NCI-H226 (cell line): ENCODE measurements around the gene RPL29.

ENCODE experiments used
- DNase-seq: peaks from one replicate; pipeline ENCODE4 v3.0.0-alpha.2; 2015

RPL29 gene

DNA sequence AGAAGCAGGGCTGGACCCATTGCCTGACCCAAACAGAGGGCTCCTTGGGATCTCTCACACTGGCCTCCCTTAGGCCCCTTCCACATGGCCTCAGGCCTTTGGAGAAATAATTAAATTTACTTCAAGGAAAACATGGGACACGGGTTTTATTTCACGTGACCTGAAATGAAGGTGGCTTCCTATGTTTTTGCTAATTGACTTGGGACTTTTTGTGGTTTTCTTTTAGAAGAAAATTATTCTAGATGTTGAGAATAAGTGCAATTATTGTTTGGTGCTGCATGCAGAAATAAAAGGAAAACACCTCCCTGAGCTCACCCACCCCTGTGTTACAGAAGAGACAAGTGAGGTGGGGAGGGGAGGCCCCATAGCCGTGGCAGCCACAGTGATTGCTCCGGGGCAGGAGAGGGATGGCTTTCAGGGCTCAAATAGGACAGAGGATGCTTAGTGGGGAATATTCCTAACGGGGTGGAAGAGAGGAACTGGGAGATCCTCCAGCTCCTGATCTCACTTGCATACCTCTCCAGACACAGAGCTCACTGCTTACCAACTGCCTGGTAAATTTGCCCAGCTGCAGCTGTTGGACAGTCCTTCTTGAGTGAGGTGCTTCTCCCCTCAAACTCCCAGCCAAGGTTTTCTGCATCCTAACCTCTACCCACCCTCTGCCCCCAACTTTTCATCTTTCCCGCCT lies 29.2 kb upstream of the RPL29 start:
- DNase-seq = no peak

DNA sequence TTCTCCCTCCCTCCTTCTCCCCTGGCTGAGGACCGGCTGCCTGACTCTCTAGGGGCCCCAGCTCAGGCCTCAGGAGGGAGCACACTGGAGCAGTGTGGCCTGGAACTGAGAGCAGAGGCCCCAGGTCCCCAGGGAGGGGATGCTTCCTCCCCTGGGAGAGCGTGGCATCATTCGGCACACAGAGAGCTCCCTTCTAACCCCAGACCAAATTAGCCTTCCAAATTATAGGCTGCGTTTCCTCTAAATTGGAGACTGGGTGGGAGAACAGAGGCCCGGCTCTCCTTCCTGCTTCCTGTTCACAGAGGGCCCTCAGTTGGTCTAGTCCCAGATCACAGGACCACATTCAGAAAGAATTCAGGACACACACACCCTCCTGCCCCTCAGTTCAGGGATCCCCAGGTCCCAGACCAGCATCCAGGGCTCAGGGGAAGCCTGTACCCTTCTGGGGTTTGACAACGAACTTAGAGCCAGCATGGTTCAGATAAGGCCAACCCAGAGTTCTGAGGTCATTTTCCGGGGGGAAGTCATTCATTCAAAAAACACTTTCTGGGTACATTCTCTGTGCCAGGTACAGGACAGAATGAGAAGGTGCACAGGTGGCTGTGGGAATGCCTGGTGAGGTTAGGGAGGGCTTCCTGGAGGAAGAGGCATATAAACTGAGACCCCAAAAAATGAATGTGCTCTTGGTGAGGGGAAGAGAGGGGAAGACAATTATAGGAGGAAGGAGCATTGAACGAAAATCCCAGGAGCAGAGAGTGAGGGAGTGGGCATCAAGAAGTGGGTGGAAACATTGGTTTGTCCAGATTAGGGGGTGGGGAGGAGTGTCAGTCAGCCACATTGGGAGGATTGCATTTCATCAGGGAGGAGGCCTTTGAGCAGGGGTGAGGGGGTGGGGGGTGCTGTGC lies 28.4 kb upstream of the RPL29 start:
- no peak for DNase-seq

DNA sequence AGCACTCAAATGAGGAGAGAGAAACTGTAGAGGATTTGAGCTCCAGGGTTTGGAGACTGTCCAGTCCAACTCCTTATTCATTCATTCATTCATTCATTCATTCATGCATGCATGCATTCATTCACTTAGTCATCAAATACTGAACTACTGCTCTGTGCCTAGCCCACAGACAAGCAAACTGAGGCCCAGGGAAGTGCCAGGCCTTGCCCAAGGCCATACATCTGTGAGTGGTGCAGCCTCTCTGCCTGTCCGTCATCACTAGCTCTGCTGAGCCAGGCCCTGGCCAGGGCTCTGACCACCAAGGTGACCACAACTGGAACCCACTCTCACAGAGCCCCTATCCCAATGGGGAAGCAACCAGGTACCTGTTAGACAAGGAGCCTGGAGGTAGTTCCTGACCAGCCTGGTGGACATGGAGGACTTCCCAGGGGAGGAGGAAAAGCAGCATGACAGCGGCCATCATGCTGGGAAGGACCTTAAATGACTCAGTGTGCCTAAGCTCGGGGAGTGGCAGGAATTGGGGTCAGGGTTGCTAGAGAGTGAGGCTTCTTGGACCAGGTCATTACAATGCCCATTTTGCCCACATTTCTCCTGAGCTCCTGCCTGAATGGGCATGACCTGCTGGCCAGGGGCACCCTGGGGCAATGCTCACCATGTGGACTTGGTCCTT lies 27.5 kb upstream of the RPL29 start:
- no peak for DNase-seq

DNA sequence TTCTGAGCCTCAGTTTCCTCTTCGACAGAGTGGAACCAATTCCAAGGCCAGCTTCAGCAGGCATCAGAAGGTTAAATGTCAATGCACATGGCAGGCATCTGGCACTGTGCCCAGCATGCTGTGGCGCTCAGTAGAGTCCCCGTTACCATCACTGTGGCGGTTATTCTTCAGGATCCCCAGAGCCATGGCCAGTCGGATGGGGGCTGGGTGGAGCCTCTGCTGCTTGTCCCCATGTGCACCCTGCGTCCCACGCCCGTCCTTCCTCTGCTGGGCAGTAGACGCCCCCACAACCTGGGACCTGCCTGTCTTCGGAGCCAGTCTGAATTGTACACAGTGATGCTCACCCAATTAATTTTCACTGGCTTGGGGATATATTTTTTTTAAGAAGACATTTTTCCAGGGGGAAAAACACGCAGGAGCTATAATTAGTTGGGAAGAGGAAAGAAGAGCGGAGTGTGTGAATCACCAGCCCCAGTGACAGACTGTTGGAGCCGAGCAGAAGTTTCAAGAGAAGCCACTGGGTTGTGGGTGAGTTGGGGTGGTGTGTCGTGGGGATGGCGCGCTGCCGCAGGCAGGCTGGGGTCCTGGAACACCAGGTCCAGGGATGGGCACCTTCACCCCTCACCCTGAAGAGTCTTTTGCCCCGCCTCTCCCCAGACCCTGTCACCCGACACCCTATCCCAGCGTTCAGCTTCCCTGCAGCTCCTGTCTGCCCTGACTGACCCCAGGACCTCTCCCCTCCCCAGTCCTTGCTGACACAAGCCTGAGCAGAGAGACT lies 26.8 kb upstream of the RPL29 start:
- no peak for DNase-seq

DNA sequence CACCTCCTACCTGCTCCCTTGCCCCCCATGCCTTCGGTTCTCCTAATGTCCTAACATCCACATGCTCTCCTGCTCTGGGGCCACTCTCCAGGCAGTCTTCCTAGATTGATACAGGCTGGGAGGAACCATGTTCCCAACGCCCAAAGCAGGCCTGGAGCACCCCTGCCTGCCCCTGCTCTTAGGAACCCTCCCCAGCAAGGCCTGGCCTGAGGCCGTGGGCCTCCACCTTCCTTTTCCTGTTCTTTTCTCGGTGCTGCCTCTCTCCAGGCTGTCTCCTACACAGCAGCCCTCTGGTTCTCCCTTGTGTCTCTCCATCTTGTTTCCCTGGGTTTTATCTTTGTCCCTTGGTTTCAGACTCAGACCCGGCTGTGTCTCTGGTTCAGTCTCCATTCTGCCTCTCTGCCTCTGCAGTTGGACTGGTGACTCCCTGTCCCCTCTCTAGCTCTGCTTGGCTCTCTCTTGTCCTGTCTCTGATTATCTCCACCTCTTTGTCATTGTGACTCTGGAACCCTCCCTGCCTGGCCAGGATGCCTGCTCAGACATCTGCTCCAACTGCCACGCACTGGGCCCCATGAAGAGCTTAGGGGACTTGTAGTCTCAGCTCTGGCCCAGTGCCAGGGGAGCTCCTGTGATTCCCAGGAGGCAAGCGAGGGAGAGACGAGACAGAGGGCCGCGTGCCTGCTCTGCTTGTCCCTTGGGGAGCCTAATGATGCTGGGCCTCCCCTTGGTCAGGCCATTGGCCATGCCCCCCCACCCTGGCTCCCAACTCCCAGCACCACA lies 26.0 kb upstream of the RPL29 start:
- DNase-seq = no peak

DNA sequence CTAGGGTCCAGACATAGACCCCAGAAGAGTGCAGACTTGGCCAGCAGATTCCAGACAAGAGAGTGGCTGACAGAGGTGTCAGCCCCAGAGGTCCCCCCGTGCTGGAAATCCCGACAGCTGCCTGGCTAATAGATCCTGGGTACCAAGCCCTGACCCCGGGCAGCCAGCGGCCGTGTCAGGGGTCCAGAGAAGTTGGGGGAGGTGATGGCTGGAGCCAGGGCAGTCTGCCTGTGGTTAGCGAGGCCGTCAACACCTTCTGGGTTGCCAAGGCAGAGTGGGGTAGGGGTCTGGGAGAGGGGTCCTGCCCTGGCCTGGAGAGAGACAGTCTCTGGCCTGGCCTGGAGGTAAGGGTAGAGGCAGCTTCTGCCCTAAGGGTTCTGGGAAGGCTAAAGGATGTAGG lies 25.1 kb upstream of the RPL29 start:
- no peak for DNase-seq

DNA sequence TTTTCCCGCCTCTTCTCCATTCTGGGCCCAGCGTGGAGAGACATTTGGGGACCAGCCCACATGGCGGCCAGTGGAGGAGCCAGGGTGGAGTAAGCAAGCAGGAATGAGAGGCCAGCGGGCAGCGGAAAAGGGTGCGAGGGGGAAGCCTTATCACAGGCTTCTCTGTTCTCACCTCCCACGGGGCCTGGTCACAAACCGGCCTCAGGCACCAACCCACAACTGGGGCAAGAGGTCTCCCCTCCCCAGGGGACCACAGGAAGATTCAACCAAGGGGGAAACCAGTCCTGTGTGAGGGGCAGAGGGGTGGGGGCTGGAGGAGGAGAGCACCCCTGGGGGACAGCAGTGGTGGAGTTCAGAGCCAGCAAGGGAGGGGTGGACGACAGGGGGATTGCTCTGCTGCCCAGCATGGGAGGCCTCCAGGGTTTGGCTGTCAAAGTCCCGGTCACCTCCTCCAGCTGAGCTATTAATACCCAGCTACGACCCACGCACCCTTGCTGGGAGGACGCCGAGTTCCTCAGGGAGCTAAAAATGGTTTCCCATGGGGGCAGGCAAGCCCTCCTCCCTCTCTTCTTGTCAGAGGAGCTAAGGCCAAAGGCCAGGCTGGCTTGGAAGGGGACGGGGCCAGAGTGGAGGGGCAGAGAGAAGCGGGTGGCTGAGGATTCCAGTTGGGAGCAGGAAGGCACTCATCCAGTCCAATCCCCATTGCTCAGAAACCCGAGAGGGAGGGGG lies 23.8 kb upstream of the RPL29 start:
- no peak for DNase-seq

DNA sequence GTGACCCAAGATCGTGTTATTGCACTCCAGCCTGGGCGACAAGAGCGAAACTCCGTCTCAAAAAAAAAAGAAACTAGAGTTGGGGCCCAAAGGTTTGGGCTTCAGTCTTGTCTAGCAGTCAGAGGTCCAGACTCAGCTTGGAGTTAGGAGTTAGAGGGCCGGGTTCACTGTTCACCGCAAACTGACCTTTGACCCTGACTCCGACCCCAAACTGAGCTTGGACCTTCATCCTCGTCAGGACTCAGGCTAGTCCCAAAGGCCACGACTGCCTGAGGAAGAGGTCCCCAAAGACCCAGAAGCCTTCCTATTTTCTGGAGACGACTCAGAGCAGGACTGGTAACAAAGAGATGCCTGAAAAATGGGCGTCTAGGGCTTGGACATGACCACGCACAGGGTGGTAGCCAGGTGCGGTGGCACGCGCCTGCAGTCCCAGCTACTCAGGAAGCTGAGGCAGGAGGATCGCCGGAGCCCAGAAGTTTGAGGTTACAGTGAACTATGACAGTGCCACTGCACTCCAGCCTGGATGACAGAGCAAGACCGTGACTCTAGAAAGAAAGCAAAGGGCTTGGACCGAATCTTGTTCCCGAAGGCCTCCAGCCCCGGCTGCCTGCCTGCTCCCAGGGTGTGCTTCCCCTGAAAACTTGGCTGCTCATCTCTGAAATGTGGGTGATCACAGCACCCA lies 22.8 kb upstream of the RPL29 start:
- no peak for DNase-seq

DNA sequence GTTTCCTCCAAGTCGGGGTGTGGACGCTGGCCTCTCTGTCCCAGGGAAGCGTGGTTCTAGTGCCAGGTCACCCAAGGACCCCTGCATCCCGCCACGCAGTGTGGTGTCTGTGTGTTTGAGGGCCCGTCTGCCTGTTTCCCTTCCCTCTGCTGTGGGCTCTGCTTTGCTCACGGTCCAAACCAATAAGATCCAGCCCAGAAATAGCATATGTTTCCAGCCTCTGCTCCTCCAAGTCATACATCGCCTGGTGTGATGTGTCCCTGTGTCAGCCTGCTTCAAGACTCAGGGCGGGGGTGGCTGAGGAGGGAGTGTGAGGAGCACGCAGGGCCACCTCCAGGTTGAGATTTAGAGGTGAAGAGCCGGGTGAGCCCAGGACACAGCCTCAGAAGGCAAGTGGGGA lies 21.9 kb upstream of the RPL29 start:
- DNase-seq = no peak

DNA sequence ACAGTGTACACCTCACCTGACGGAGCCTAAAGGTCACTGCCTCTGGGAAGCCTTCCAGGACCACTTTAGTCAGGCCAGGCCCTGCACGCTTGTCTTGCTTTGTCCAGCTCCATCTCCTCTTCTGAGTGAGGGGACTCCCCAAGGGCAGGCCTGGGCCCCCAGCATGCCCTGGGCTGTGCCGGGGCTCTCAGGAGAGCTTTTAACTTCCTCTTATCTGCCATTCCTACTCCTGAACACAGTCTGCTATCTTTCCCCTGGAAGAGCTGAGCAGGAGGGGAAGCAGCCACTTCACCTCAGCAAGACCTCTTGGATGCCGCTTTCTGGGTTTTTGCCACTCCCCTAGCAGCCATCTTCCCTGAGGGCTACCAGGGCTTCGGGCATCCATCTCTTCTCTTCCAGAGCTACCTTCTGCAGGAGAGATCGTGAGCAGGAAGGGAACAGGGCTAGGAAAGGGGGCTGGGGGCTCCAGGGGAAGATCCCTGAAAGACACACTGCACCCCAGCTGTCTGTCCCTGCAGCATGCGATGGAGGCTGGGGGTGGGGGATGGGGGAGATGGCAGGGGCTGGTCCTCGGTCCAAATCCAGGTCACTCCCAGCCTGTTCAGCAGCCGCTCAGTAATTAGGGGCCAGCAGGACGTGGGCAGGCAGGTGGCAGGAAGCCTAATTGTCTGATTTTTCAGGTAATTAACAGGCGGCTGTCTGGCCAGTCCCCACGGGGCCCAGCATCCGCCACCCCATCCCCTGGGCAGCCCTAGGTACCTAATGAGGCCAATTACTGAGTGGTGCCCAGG lies 19.9 kb upstream of the RPL29 start:
- no peak for DNase-seq

DNA sequence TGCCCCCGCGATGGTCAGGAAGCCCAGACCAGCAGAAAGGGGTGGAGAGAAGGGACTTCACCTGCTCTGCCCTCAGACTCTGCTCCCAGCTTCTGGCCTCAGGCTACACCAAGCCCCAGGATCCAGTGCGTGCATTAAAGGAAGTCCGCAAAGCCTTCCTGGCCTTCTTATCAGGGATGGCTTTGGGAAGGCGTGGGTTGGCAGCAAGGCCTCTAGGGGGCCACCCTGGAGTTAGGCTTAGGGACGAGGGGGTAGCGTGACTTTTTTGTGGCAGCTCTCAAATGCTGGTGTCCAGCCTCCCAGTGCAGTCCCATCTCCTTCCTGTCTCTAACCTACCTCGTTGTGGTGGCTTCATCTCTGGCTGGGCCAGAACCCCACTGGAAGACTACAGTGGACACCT lies 18.9 kb upstream of the RPL29 start:
- DNase-seq = no peak

DNA sequence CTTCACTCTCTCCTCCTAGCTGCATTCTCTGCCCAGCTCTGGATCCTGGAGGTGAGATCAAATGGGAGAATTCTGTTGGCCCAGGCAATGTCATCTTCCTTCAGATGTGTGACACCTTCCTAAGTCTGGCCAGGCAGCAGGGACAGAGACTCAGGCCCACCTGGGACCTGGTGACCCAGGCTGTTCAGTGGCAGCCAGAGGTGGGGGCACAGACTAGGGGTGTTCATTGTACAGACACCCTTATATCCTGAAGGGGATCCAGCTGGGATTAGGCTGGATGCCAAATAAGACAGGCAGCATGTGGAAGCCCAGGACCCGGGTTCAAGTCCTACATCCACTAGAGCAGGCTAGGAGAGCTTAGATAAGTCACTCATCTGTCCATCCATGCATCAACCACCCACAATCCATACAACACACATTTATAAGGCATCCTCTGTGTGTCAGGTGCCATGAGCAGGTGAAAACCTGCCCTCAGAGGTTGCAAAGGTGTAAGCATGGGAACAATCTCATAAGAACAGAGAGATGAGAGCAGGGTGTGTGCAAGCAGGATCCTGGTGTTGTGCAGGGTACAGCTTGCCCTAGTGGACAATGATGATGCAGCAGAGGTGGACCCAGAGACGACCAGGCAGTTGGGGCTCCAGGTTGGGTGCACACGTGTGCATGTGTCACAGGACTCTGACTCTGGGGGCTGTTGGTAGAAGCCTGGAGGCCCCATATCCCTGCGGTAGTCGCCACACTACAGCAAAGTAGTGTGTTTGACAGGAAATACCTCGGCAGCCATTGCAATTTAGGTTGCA lies 18.3 kb upstream of the RPL29 start:
- DNase-seq = no peak

DNA sequence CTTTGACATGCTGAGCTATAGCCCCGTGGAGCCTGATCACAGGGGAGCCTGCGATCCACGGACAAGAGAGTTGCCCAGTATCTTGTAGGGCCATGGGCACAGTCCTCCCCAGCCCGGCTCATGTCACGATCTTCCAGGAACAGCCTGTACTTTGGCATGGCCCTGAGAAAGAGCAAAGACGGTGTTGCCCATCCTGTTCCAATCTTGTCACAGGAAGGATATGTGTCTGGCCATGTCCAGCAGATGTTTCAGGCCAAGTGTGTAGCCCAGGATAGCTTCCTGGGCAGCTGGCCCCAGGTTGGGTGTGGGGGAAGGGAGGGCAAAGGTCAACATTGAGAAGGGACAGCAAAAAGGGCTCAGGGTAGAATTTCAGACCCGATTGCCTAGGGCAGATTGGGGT lies 17.0 kb upstream of the RPL29 start:
- DNase-seq = no peak

DNA sequence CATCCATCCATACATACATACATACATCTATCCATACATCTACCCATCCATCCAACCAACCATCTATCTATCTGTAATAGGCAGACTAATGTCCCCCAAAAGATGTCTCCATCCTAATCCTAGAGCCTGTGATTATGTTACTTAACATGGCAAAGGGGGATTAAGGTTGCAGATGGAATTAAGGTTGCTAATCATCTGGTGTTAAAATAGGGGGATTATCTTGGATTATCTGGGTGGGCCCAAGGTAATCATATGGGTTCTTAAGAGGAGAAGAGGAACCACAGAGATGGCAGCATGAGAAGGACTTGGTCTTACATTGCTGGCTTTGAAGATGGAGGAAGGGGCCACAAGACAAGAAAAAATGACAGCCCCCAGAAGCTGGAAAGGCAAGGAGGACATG lies 14.7 kb upstream of the RPL29 start:
- no peak for DNase-seq

DNA sequence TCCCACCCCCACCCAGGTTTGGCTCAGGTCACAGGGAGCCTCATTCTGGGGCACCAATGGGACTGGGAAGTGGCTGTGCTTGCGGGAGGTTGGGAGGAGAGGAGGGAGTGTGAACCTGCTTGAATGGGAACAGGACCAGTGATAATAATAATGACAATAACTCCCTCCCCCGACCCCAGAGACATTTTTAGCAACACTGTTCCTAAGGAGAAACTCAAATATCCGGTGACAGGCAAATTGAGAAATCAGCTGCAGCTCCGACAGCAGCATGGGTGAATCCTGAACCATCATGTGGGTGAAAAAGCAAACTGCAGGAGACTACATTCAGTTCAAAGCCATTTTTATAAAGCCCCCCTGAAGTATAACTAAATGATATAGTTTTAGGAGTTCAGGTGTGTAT lies 11.6 kb upstream of the RPL29 start:
- DNase-seq = no peak

DNA sequence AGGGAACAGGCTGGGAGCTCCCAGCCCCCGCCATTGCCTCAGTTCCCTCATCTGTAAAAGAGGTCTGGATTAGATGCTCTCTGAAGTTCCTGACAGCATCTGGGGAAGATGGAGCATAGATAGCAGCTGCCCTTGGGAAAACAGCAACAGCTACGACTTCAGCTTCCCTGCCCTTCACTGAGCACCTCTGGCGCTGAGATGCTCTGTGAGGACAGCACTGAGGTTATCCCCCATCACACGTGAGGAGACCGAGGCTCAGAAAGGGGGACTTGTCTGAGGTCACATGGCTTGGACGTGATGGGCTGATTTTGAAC lies 11.1 kb upstream of the RPL29 start:
- DNase-seq = no peak

DNA sequence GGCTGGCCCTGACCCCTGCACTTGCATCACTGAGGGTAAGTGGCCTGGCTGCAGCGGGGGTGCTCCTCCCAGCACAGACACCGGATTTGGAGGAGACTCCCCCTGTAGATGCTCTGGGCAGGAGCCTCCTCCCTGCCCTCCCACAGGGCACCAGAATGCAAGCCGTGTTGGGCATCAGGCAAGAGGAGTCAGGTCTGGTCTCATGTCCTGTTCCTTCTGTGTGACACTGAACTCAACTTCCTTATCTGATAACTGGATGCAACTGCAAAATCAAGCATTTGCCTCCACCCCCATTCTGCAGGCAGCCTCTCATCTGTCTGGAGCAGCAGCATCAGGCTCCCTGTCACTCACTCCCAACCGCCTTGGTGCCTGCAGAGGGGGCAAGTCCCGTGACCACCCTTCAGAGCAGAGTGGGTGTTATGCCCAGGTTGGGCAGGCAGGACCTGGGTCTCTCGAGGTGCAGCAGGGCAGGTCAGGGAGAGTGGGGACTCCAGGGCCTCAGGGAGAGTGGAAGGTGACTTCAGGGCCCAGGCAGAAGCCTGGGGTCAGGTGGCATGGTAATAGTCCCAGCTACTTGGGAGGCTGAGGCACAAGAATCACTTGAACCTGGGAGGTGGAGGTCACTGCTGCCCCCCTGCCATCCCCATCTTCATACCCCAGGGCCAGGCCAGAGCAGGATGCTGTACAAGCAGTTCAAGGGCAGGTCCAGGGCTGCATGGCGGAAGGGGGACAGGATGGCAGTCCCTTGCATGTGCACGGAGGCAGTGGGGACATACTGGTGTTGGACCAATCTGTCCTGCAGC lies 10.5 kb upstream of the RPL29 start:
- no peak for DNase-seq

DNA sequence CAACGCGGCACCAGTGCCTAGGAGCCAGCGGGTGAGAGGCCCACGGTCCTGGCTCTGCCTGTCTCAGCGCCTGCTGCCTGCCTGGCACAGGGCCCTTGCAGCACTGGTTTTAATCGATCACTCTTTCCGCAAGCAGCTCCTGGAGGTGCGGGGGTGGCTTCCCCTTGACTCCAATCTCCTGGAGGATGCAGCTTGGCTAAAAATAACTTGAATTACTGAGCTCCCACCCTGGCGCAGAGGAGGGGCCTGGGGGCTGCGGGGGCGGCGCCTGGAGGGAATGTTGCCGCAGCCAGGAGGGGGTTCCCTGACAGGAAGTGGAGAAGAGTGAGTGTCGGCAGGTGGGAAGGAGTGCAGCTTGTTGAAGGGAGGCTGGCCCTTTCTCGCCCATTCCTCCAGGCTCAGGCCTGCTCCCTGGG lies 9.9 kb upstream of the RPL29 start:
- no peak for DNase-seq
